Stomach smooth muscle (tissue), 2 donors: ENCODE data around the gene PLCH2.

Source experiments
- H3K27ac ChIP-seq: one replicate; pipeline ENCODE4 v1.7.0; 2013; ENCODE audit warnings: mild to moderate bottlenecking, low read length, inconsistent platforms
- H3K27me3 ChIP-seq, 2 donors: one replicate each; pipeline ENCODE4 v1.7.0; 2013; ENCODE audit warnings: low read length in 2 of 2; ENCODE audit not compliant: insufficient read depth in 2 of 2, control insufficient read depth in 1 of 2
- H3K36me3 ChIP-seq, 2 donors: one replicate each; pipeline ENCODE4 v1.7.0; 2013; ENCODE audit warnings: low read length in 2 of 2; ENCODE audit not compliant: control insufficient read depth in 2 of 2, insufficient read depth in 2 of 2
- H3K4me1 ChIP-seq: one replicate; pipeline ENCODE4 v1.7.0; 2013; ENCODE audit warnings: low read length; ENCODE audit not compliant: control insufficient read depth, insufficient read depth
- H3K4me3 ChIP-seq, 2 donors: one replicate each; pipeline ENCODE4 v1.7.0; 2013; ENCODE audit warnings: low read length in 2 of 2
- H3K9ac ChIP-seq, 2 donors: one replicate each; pipeline ENCODE4 v1.7.0; 2013; ENCODE audit warnings: low read length in 2 of 2, mild to moderate bottlenecking in 1 of 2
- H3K9me3 ChIP-seq, 2 donors: one replicate each; pipeline ENCODE4 v1.7.0; 2013; ENCODE audit warnings: low read length in 2 of 2; ENCODE audit not compliant: control insufficient read depth in 2 of 2
- donor health status: healthy.
- donor health status: Pancreatic carcinoma.

PLCH2 gene

DNA sequence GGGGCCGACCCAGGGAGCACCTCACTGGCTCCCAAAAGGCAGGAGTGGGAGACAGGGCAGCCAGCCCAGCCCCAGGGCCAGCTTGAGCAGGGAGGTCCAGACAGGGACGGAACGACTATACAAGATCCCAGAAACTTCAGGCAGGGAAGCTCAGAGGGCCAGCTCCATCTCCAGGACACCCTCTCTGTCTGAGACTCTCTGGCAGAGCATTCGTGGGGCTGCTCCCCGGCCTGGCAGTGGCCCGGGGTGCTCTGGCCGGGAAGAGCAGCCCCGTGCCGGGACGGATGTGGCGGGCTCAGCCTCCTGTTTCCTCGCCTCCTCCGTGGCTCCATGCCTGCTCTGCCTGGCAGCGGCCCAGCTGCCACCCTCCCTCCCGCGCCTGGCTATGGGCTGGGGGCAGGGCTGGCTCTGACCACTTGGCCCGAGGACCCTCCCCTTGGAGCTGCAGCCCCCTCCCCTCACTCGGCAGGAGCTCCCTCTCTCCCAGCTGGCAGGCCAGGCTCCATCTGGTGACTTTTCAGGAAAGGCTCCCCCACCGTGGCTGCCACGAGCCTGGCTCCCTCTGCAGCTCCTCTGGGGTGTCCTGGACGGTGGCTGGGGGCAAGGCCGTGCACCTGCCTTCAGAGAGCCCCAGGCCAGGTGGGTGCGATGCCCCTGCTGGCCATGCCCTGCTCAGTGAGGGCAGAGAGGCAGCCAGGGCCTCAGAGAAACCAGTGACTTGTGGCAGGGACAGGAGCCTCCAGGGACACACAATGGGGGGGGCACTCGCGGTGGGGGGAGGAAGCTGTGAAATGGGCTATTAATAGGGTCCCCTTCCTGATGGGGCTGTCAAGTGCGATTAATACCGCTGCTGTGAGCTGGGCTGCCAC lies 5.6 kb upstream of the PLCH2 start:
- no peaks in the 10 kb centered on the region for H3K4me1 ChIP-seq
- no peaks in the 10 kb centered on the region for H3K36me3 ChIP-seq
- H3K4me3 ChIP-seq, result no peak overlapping the region
- H3K27ac ChIP-seq, result no peak overlapping the region
- H3K9ac ChIP-seq, result no peak overlapping the region
- H3K9me3 ChIP-seq, result no peaks in the 10 kb centered on the region
- peaks cover 27 to 34% of the 10 kb centered on the region in 2 donors for H3K27me3 ChIP-seq

DNA sequence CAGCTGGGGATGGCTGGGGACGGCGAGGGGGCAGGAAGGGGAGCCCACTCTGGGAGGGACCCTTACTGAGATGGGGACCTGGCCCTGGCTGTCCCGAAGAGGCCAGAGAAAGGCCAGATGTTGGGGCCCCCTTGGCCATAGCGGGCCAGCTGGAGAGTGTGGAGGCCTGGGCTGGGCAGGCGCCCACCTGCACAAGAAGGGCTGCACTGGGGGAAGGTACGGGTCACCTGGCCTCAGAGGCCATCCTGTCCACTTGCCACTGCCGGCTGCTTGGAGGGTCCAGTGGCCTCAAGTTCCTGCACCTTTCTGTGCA lies 5.0 kb upstream of the PLCH2 start:
- Histone ChIP-seq H3K9ac (no peak overlapping the region), H3K27me3 (peaks cover 23 to 30% of the 10 kb centered on the region in 2 donors), H3K4me3 (no peak overlapping the region), H3K27ac (no peak overlapping the region), H3K9me3 (no peaks in the 10 kb centered on the region), H3K4me1 (no peaks in the 10 kb centered on the region), H3K36me3 (no peaks in the 10 kb centered on the region)

DNA sequence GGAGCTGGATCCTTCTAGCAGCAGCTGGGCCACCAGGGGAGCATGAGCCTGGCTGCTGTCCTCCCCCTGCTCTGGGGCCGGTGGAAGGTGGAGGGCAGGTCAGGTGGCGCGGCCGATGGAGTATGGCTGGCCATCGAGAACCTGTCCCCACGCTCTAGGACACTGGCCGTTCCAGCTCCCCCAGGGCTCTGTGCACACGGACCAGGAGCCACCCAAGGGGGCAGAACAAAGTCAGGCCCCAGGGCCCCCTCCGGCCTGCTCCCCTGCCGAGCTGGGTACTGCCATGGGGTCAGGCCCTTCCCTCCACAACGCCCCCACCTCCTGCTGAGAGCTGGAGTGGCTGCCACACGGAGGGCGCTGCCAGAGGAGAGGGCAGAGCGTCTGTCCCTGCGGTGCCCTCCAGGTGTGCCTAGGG lies 4.5 kb upstream of the PLCH2 start:
- Histone ChIP-seq H3K27ac (no peak overlapping the region), H3K4me3 (no peak overlapping the region), H3K9ac (no peak overlapping the region), H3K36me3 (no peaks in the 10 kb centered on the region), H3K27me3 (peaks cover 19 to 25% of the 10 kb centered on the region in 2 donors), H3K4me1 (no peaks in the 10 kb centered on the region), H3K9me3 (no peaks in the 10 kb centered on the region)

DNA sequence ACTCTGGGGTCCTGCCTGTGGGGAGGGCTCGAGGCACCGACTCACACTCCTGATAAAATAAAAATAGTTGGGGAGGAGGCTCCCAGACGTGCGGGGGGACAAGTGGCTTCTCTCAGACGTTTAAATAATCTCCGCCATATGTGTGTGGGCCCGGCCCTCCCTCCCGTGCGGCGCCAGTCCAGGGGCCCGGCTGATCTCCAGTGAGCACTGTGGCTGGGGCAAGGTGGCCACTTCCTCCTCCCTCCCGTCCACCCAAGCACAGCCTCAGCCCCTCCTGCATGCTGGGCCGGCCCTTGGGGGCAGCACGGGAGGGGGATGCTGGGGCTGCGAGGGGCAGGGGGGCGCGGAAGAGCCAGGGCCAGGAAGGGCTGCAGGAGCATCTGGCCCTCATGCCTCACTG lies 4.0 kb upstream of the PLCH2 start:
- Histone ChIP-seq H3K9ac (no peak overlapping the region), H3K27me3 (peaks cover 14 to 23% of the 10 kb centered on the region in 2 donors), H3K27ac (no peak overlapping the region), H3K36me3 (no peaks in the 10 kb centered on the region), H3K9me3 (no peaks in the 10 kb centered on the region), H3K4me3 (no peak overlapping the region), H3K4me1 (no peaks in the 10 kb centered on the region)

DNA sequence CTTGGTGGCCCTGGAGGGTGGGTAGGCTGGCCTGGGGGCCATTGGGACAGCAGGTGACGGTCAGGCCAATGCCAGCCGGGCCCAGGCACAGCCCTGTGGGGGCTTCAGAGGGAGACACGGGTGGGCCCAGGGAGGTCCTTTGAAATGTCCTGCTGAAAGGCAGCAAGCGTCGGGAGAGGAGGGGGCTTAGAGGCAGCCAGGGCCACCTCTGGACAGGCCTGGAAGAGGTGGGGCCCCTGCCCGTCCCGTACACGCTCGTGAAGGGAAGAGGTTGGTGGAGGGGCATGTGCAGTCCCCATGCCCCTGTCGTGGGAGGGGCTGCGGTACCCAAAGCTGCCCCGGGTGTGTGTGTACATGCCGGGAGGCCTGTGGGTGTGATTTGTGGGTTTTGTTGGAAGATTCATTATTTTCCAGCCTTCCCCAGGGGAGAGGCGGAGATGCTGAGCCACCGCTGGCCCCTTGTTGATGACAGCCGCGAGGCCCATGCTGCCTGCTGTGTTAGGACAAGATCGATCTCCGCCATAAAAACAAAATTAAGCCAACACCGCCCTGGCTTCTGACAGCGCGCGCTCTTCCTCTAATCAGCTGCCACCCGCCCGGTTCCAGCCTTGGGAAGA lies 3.4 kb upstream of the PLCH2 start:
- Histone ChIP-seq H3K9ac (no peak overlapping the region), H3K9me3 (no peaks in the 10 kb centered on the region), H3K4me1 (no peaks in the 10 kb centered on the region), H3K36me3 (no peaks in the 10 kb centered on the region), H3K27me3 (peaks cover 13 to 18% of the 10 kb centered on the region in 2 donors), H3K4me3 (no peak overlapping the region), H3K27ac (no peak overlapping the region)

DNA sequence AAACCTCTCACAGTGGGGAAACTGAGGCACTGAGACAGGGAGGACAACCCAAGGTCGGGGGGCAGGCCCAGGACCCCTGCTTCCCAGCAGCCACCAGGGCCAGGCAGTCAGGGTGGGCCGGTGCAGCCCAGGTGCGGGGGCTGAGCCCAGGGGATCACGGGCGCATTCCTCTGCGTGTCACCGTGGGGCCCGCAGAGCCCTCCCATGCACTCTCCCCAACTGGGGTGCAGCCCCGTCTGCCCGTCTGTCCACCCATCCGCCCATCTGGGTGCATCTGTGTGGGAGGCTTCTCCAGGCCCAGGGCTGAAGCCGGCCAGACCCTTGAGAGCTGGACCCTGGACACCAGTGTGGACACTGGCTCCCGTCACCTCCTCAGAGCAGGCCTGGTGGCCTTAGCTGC lies 2.9 kb upstream of the PLCH2 start:
- Histone ChIP-seq H3K4me1 (no peaks in the 10 kb centered on the region), H3K9ac (no peak overlapping the region), H3K27me3 (peaks cover 12% of the 10 kb centered on the region in 2 donors), H3K27ac (no peak overlapping the region), H3K9me3 (no peaks in the 10 kb centered on the region), H3K36me3 (no peaks in the 10 kb centered on the region), H3K4me3 (no peak overlapping the region)

DNA sequence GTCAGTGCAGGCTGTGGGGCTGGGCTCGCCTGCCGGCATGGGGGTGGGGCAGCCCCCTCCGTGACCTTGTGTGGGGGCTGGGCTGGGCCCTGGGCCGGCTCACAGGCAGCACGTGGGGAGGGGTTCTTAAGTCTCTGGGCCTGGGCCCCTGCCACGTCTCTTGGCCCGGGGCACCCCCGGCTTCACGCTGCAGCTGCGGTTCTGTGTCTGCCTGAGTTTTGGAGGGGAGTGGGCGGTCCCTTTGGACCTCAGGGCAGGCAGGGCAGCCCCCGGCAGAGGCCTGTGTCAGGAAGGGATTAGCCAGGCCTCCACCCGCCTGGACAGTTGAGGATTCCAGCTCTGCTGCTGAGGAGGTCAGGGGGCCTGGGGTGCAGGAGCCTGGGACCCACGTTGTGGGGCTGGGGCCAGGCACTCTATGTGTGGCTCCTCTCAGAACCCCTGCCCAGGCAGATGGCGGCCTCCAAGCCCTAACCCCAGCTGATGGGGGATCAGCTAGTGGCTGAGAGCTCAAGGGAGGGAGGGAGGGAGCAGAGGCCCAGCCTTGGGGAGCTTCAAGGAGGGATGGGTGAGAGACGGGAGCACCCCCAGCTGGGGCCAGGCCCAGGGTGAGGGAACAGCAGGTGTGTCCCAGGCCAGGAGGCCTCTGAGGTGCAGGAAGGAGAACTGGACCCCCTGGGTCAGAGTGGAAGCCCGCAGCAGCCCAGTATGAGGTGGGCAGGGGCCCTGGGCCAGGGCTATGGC lies 1.8 kb upstream of the PLCH2 start:
- no peaks in the 10 kb centered on the region for H3K4me1 ChIP-seq
- no peak overlapping the region for H3K27ac ChIP-seq
- no peak overlapping the region for H3K4me3 ChIP-seq
- no peaks in the 10 kb centered on the region for H3K9me3 ChIP-seq
- peaks cover 2 to 6% of the 10 kb centered on the region in 2 donors for H3K27me3 ChIP-seq
- no peaks in the 10 kb centered on the region for H3K36me3 ChIP-seq
- H3K9ac ChIP-seq, result no peak overlapping the region

DNA sequence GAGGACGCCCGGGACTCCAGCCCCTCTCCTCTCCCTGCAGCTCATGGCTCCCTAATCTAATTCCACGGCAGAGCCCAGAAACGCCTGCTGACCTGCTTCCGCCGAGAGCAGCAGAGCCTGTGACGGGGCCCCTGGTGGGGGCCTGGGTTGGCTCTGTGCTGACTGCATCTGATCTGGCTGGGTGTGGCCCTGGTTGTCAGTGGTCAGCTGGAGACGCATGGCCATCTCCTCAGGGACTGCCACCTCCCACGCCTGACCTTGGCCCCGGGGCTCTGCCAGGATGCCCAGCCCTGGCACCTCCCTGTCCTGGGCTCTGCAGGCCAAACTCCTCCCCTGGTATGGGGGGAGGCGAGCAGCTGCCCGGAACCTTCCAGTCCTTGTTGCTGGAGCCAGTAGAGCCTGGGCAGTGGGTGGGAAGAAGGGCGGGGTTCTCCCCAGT lies 1.1 kb upstream of the PLCH2 start:
- Histone ChIP-seq H3K36me3 (no peaks in the 10 kb centered on the region), H3K27me3 (peaks cover 0 to 6% of the 10 kb centered on the region in 2 donors), H3K4me1 (no peaks in the 10 kb centered on the region), H3K9me3 (no peaks in the 10 kb centered on the region), H3K27ac (no peak overlapping the region), H3K9ac (no peak overlapping the region), H3K4me3 (no peak overlapping the region)

DNA sequence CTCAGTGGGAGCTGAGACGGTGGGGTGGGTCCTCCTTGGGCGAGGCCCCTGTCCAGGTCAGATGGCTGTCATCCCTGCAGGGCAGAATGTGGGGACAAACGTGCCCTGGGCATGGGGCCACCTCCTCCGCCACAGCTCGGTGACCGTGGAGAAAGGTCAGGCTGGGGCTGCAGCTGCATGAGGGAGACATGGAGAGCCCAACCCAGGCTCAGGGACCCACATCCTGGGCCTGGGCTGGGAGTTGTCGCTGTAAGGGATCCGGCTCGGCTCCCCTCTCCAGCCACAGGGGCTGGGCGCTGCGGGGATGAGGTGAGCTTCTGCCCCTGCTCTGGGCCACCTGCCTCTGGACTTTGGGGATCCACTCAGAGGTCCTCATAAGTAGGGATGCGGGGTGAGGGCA lies 518 bp upstream of the PLCH2 start:
- Histone ChIP-seq H3K4me3 (no peak overlapping the region), H3K27ac (no peak overlapping the region), H3K4me1 (no peaks in the 10 kb centered on the region), H3K9ac (no peak overlapping the region), H3K9me3 (no peaks in the 10 kb centered on the region), H3K36me3 (no peaks in the 10 kb centered on the region), H3K27me3 (peaks cover 0 to 3% of the 10 kb centered on the region in 2 donors)

DNA sequence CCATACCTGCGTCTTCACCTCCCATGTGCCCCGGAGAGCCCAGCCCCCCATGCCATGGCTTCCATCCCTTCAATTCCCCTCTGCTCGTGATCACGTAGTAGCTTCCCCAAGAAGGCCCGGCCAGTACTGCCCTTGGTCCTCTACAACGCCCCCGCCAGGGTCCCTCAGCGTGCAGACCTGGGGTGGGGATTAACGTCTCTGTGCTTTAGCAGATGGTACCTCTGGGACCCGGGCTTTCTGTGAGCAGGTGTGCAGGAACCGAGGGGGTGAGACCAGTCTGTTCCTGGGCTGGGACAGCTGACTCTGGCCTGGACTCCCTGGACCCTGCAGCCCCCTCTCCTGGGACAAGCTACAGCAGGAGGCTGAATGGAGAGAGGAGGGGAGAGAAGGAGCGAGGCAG lies 1.2 kb downstream of the PLCH2 start:
- peaks cover 0 to 3% of the 10 kb centered on the region in 2 donors for H3K27me3 ChIP-seq
- H3K4me1 ChIP-seq, result no peaks in the 10 kb centered on the region
- no peaks in the 10 kb centered on the region for H3K36me3 ChIP-seq
- H3K4me3 ChIP-seq, result no peak overlapping the region
- H3K9ac ChIP-seq, result no peak overlapping the region
- H3K9me3 ChIP-seq, result no peaks in the 10 kb centered on the region
- H3K27ac ChIP-seq, result no peak overlapping the region
